Activated CD4-positive, alpha-beta T cell treated with anti-CD3 and anti-CD28 coated beads for 24 hours (primary cell): Measurements from ENCODE around the gene TSKS.
"Not testable (repeated sequence)": the region's sequence is repeated elsewhere in the genome, so short reads cannot be mapped to it uniquely, and the experiment has no call there.

Experiments
- DNase-seq, 2 donors: peaks; one replicate each; pipeline ENCODE4 v3.0.0-alpha.2; 2020; ENCODE audit warnings: low read depth in 2 of 2

Gene TSKS

GRCh38 chr19:49766930-49767299 is 3.8 kb upstream of the TSKS start, which contains the start of gene AP2A1:
Gene AP2A1 (plus strand): TSS chr19:49767001. CDS start chr19:49767134, 133 bp downstream.
- no peak for DNase-seq

GRCh38 chr19:49766007-49766929 is 3.2 kb upstream of the TSKS start:
- DNase-seq = peak; percentile 97 to 98

GRCh38 chr19:49764341-49764740 is 1.2 kb upstream of the TSKS start:
- no peak for DNase-seq

- no peak for DNase-seq
Observed at GRCh38 chr19:49761625-49762311, 1.3 kb downstream of the TSKS start.

- no peak for DNase-seq
Observed at GRCh38 chr19:49761249-49761624, 1.9 kb downstream of the TSKS start.

GRCh38 chr19:49758292-49758691 is 4.8 kb downstream of the TSKS start:
- no peak for DNase-seq

- DNase-seq = no peak
Observed at GRCh38 chr19:49755956-49756355, 7.2 kb downstream of the TSKS start.

- DNase-seq = no peak
Observed at GRCh38 chr19:49752701-49753100, 10.4 kb downstream of the TSKS start.

GRCh38 chr19:49749771-49750170 is 13.3 kb downstream of the TSKS start:
- no peak for DNase-seq

GRCh38 chr19:49749055-49749716 is 13.9 kb downstream of the TSKS start:
- no peak for DNase-seq

GRCh38 chr19:49746206-49746958 is 16.7 kb downstream of the TSKS start:
- peak; percentile 24 to 38 for DNase-seq

- DNase-seq = no peak
Observed at GRCh38 chr19:49744946-49745381, 18.1 kb downstream of the TSKS start.

GRCh38 chr19:49741210-49741844 is 21.8 kb downstream of the TSKS start:
- DNase-seq = no peak

GRCh38 chr19:49739933-49740332 is 23.2 kb downstream of the TSKS start:
- no peak for DNase-seq

- DNase-seq = no peak
Observed at GRCh38 chr19:49739098-49739497, 24.0 kb downstream of the TSKS start.

GRCh38 chr19:49738268-49738667 is 24.8 kb downstream of the TSKS start:
- DNase-seq = no peak

GRCh38 chr19:49730166-49730565 is 32.9 kb downstream of the TSKS start:
- DNase-seq = no peak

- no peak for DNase-seq
Observed at GRCh38 chr19:49727217-49728030, 35.7 kb downstream of the TSKS start.

GRCh38 chr19:49719420-49719819 is 43.7 kb downstream of the TSKS start:
- not testable (repeated sequence) for DNase-seq

- DNase-seq = no peak
Observed at GRCh38 chr19:49718991-49719390, 44.1 kb downstream of the TSKS start.
